CD4-positive, alpha-beta T cell (primary cell): ENCODE results near the gene UGT2A3. TPM values are rescaled to one million over a fixed set of nuclear protein-coding genes. Genes with fewer than 3 reads are reported as not detected.
"Not testable (repeated sequence)": the region's sequence is repeated elsewhere in the genome, so short reads cannot be mapped to it uniquely, and the experiment has no call there.

Experiments
- ATAC-seq: fragments of 200-7000 bp; cut with Tn5 transposase; one replicate; pipeline ENCODE4 v1.10.0; 2022; ENCODE audit warnings: mild to moderate bottlenecking; ENCODE audit not compliant: poor library complexity
- CTCF ChIA-PET: fragments of 350-600 bp; sonication (Branson Sonifier 250); formaldehyde crosslinking; loops from one replicate; lab custom pipeline; 2021; ENCODE audit warnings: antibody characterized with exemption, inconsistent platforms; lab: Charles Lee
- POLR2A ChIA-PET: fragments of 350-600 bp; sonication (Branson Sonifier 250); formaldehyde crosslinking; loops from one replicate; lab custom pipeline; 2021; ENCODE audit warnings: antibody characterized with exemption, inconsistent platforms; lab: Charles Lee
- DNase-seq, 14 experiments: peaks; one replicate each; pipeline ENCODE4 v3.0.0-alpha.2; 2013 to 2020; ENCODE audit warnings: mixed read lengths in 2 of 14
- H3K27ac ChIP-seq, 2 donors: one replicate each; pipeline versions ENCODE4 v1.5.1 to v1.7.0; 2013; ENCODE audit warnings: low read length in 2 of 2, low read depth in 1 of 2, mild to moderate bottlenecking in 1 of 2
- H3K27me3 ChIP-seq, 2 experiments: 1 replicate in 1 of 2; 2 replicates in 1 of 2; pipeline versions ENCODE4 v1.6.1 to v1.7.0; 2013; ENCODE audit warnings: low read length in 2 of 2, control low read depth in 1 of 2, mild to moderate bottlenecking in 1 of 2, moderate library complexity in 1 of 2; ENCODE audit not compliant: insufficient read depth in 2 of 2, control insufficient read depth in 1 of 2
- H3K36me3 ChIP-seq: one replicate; pipeline ENCODE4 v1.6.1; 2013; ENCODE audit warnings: low read length, control low read depth; ENCODE audit not compliant: insufficient read depth
- H3K4me1 ChIP-seq: one replicate; pipeline ENCODE4 v1.6.1; 2013; ENCODE audit warnings: low read length, control low read depth; ENCODE audit not compliant: insufficient read depth
- H3K4me3 ChIP-seq: one replicate; pipeline ENCODE4 v1.5.1; 2013; ENCODE audit warnings: mild to moderate bottlenecking, low read length, moderate library complexity
- H3K9me3 ChIP-seq, 2 experiments: 1 replicate in 1 of 2; 2 replicates in 1 of 2; pipeline versions ENCODE4 v1.6.1 to v1.7.0; 2013; ENCODE audit warnings: low read length in 2 of 2, mild to moderate bottlenecking in 2 of 2, control low read depth in 1 of 2, moderate library complexity in 1 of 2; ENCODE audit not compliant: control insufficient read depth in 1 of 2, insufficient read depth in 1 of 2
- H3K27ac Mint-ChIP-seq: one replicate; pipeline ENCODE4 v1.8.0; 2020; ENCODE audit warnings: mixed read lengths
- H3K27me3 Mint-ChIP-seq: one replicate; pipeline ENCODE4 v1.8.0; 2021; ENCODE audit warnings: mixed read lengths
- H3K36me3 Mint-ChIP-seq: one replicate; pipeline ENCODE4 v1.8.0; 2021; ENCODE audit warnings: low read depth, mixed read lengths
- H3K4me1 Mint-ChIP-seq: one replicate; pipeline ENCODE4 v1.8.0; 2021; ENCODE audit warnings: low read depth, mixed read lengths
- H3K4me3 Mint-ChIP-seq: one replicate; pipeline ENCODE4 v1.8.0; 2020; ENCODE audit warnings: mild to moderate bottlenecking, mixed read lengths
- H3K9me3 Mint-ChIP-seq: one replicate; pipeline ENCODE4 v1.8.0; 2020; ENCODE audit warnings: mixed read lengths
- intact Hi-C, 2 experiments: fragments of 100-400 bp; cut with DNase I in 1 of 2; cut with micrococcal nuclease in 1 of 2; formaldehyde crosslinking; loops; one replicate each; pipeline versions ENCODE4 v1.15.1 to v1.9.0; 2023 to 2025; cut with DNase I, micrococcal nuclease
- total RNA-seq, 174 experiments: library from RNA in 2 of 174; stranded (reverse) in 2 of 174; gene quantifications; one replicate each; pipeline ENCODE4 v1.2.3 and lab custom pipeline; 2021 to 2026
- TF ChIP-seq, protein P1 (sequence below): fragments of 200-600 bp; IDR thresholded peaks from one replicate; pipeline ENCODE4 v1.8.0; 2022; ENCODE audit warnings: antibody characterized with exemption, mild to moderate bottlenecking

The UGT2A3 gene
- total RNA-seq, 2 experiments from 2014 or later: not detected

GRCh38 chr4:68929076-68929737, 22.4 kb downstream of the UGT2A3 start:
- Mint-ChIP-seq H3K36me3 (no peaks in the 10 kb centered on the region), H3K27me3 (no peaks in the 10 kb centered on the region), H3K4me1 (no peaks in the 10 kb centered on the region), H3K4me3 (no peak overlapping the region), H3K9me3 (peaks cover 5% of the 10 kb centered on the region), H3K27ac (no peak overlapping the region)
- CTCF ChIA-PET: interaction anchor here (1.5 kb wide), 1 partner anchor 9 kb away, joined by 3 read pairs; no protein-coding TSS in a partner anchor
- H3K4me1 ChIP-seq: no peaks in the 10 kb centered on the region
- intact Hi-C loops: no loop called here
- no peaks in the 10 kb centered on the region for H3K27me3 ChIP-seq
- TF ChIP-seq, protein P1, sequence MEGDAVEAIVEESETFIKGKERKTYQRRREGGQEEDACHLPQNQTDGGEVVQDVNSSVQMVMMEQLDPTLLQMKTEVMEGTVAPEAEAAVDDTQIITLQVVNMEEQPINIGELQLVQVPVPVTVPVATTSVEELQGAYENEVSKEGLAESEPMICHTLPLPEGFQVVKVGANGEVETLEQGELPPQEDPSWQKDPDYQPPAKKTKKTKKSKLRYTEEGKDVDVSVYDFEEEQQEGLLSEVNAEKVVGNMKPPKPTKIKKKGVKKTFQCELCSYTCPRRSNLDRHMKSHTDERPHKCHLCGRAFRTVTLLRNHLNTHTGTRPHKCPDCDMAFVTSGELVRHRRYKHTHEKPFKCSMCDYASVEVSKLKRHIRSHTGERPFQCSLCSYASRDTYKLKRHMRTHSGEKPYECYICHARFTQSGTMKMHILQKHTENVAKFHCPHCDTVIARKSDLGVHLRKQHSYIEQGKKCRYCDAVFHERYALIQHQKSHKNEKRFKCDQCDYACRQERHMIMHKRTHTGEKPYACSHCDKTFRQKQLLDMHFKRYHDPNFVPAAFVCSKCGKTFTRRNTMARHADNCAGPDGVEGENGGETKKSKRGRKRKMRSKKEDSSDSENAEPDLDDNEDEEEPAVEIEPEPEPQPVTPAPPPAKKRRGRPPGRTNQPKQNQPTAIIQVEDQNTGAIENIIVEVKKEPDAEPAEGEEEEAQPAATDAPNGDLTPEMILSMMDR: no peak
- DNase-seq (no peak), ATAC-seq (no peak)
- peaks cover 0 to 5% of the 10 kb centered on the region in 2 experiments for H3K9me3 ChIP-seq
- H3K4me3 ChIP-seq: no peak overlapping the region
- POLR2A ChIA-PET: no interaction called here
- no peaks in the 10 kb centered on the region for H3K36me3 ChIP-seq
- no peak overlapping the region for H3K27ac ChIP-seq

DNA sequence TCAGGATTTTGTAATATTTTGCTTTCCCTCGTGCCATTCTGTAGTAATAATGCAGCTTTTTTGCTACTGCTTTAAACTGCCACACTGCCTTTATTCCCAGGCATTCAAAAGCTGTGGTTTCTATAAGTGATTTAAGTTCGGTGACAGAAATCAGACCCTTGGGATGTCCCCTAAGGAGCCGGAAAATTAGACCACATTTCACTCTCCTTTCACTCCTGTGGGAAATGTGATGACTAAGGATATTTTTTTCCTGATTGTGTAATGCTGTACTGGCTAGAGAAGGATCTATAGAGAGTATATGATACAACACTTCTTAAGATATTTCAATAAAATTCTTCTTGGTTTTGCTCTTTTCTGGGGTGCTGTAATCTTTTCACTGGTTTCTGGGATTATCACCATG, 24.4 kb downstream of the UGT2A3 start:
- Histone ChIP-seq H3K27ac (no peak overlapping the region), H3K4me1 (no peaks in the 10 kb centered on the region), H3K9me3 (peaks cover 0 to 5% of the 10 kb centered on the region in 2 experiments), H3K36me3 (no peaks in the 10 kb centered on the region), H3K4me3 (no peak overlapping the region), H3K27me3 (no peaks in the 10 kb centered on the region)
- ChIA-PET POLR2A (no interaction called here), CTCF (no interaction called here)
- Mint-ChIP-seq H3K27me3 (no peaks in the 10 kb centered on the region), H3K27ac (no peak overlapping the region), H3K4me3 (no peak overlapping the region), H3K4me1 (no peaks in the 10 kb centered on the region), H3K36me3 (no peaks in the 10 kb centered on the region), H3K9me3 (peaks cover 8% of the 10 kb centered on the region)
- ATAC-seq (no peak), DNase-seq (no peak)
- intact Hi-C loops: no loop called here
- TF ChIP-seq, protein P1: no peak

DNA sequence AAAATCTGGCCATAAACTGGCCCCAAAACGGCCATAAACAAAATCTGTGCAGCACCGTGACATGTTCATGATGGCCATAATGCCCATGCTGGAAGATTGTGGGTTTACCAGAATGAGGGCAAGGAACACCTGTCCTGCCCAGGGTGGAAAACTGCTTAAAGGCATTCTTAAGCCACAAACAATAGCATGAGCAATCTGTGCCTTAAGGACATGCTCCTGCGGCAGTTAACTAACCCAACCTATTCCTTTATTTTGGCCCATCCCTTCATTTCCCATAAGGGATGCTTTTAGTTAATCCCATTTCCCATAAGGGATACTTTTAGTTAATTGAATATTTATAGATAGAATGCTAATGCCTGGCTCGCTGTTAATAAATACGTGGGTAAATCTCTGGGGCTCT, 29.4 kb downstream of the UGT2A3 start:
- intact Hi-C loops, H3K4me3 Mint-ChIP-seq, ATAC-seq, H3K27me3 Mint-ChIP-seq, POLR2A ChIA-PET, H3K27ac Mint-ChIP-seq, DNase-seq, H3K36me3 ChIP-seq, H3K4me1 Mint-ChIP-seq, H3K27ac ChIP-seq, H3K36me3 Mint-ChIP-seq, H3K4me1 ChIP-seq, H3K4me3 ChIP-seq, H3K27me3 ChIP-seq, CTCF ChIA-PET, H3K9me3 ChIP-seq: not testable (repeated sequence)
- H3K9me3 Mint-ChIP-seq: peaks cover 10% of the 10 kb centered on the region

DNA sequence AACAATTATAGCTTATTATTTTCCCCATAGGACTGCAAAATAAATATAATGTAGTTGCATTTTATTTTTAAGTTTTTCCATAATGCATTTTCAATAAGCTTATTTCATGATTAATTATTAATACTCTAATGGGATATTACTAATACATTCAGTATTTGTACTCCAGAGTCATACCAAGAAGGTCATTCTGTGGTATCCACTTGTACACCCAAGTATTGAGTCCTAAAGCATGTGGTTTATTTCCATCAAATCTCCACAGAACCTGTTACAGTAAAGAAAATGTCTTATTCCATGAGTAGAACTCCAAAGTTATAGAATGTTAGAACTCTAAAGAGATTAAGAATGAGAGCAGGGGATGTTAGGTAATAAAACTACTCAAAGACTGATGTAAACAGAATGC, 30.6 kb downstream of the UGT2A3 start:
- H3K27ac ChIP-seq: no peak overlapping the region
- ChIA-PET CTCF (no interaction called here), POLR2A (no interaction called here)
- no peak for DNase-seq
- H3K4me3 Mint-ChIP-seq: no peak overlapping the region
- no peaks in the 10 kb centered on the region for H3K27me3 ChIP-seq
- TF ChIP-seq, protein P1: no peak
- H3K9me3 Mint-ChIP-seq: peaks cover 6% of the 10 kb centered on the region
- intact Hi-C loops: no loop called here
- no peaks in the 10 kb centered on the region for H3K4me1 ChIP-seq
- no peak overlapping the region for H3K4me3 ChIP-seq
- H3K4me1 Mint-ChIP-seq: no peaks in the 10 kb centered on the region
- no peaks in the 10 kb centered on the region for H3K27me3 Mint-ChIP-seq
- H3K36me3 Mint-ChIP-seq: no peaks in the 10 kb centered on the region
- no peaks in the 10 kb centered on the region for H3K36me3 ChIP-seq
- peaks cover 0 to 5% of the 10 kb centered on the region in 2 experiments for H3K9me3 ChIP-seq
- ATAC-seq: no peak
- H3K27ac Mint-ChIP-seq: no peak overlapping the region
